GM21367 (cell line): Measurements from ENCODE around the gene ABCB7.
"Not testable (repeated sequence)": the region's sequence is repeated elsewhere in the genome, so short reads cannot be mapped to it uniquely, and the experiment has no call there.

Experiments
- ATAC-seq: cut with Tn5 transposase; IDR thresholded peaks from one replicate; pipeline ENCODE4 v1.9.1; 2021; ENCODE audit not compliant: unreplicated experiment

ABCB7 gene

DNA sequence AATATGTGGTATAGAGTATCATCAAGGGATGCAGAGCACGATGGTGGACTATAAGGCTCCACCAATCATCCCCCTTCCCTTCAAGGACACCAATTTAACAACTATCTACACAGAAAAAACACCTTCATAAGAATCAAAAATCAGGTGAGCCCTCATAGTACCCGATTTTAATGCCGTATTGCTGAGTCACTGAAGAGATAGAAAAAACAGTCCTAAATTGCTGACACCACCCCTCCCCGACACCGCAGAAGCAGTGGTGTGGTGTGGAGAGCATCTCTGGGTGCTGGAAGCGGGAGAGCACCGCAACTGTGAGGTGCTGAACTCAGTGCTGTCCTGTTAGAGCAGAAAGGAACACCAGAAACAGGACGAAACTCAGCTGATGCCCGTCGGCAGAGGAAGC is 49.3 kb downstream of the ABCB7 start:
- ATAC-seq: no peak

DNA sequence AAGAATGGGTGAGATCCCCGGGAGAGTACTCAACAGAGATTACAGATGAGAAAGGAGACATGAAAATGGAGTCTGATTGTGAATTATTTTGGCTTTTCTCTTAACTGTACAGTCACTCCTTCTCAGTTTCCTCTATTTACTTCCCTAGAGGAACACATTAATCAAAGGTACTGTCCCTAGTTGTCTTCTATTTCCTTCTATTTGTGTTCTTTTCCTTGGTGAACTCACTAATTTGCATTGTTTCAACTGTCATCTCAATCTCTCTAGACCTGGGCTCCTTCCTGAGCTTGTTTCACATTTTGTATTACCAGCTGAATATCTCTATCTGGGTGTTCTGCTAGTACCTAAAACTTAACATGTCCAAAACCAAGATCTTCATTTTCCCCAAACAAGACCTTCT is 59.8 kb downstream of the ABCB7 start:
- no peak for ATAC-seq

DNA sequence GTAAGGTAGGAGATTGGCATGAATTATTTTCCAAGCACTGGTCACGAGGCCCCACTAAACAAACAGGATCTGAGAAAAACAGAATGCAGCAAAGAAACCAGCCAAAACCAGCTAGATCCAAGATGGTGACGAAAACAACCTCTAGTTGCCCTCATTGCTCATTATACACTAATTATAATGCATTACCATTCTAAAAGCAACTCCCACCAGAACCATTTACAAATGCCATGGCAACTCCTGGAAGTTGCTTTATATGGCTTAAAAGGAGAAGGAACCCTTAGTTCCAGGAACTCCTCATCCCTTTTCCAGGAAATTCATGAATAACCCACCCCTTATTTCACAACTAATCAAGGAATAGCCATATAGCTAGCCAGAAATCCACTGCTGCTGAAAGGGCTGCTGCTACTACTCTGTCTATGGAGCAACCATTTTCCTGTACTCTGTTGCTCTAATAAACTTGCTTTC is 69.3 kb downstream of the ABCB7 start:
- no peak for ATAC-seq

DNA sequence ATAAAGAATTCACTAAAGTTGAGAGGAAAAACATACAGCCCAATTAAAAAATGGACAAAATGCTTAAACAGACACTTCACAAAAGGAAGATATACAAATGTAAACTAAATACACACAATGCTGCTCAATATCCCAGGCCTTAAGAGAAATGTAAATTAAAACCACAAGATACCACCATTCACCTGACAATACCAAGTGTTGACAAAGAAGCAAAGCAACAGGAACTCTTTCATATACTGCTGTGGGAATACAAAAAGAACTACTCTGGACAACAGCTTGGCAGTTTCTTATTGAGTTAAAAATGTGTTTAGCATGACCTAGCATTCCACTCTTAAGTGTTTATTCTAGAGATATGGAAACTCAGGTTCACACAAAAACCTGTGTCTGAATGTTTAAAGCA is 71.3 kb downstream of the ABCB7 start:
- no peak for ATAC-seq

DNA sequence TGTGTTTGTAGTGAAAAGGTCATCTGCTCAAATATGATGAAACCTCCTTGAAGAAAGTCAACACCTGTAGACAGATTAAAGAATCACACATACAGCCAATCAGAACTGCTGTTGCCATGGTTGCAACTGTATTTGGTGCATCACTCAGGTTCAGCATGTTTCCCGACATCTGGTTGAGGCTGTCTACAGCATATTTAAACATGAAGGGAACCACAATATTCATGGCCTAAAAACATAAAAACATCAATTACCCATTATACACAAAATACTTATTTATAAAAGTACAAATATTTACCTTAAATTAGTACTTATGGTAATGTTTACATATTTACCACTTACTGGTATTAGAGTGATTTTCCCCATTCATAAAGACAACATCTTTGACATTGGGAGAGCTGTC is 79.7 kb downstream of the ABCB7 start:
- no peak for ATAC-seq

DNA sequence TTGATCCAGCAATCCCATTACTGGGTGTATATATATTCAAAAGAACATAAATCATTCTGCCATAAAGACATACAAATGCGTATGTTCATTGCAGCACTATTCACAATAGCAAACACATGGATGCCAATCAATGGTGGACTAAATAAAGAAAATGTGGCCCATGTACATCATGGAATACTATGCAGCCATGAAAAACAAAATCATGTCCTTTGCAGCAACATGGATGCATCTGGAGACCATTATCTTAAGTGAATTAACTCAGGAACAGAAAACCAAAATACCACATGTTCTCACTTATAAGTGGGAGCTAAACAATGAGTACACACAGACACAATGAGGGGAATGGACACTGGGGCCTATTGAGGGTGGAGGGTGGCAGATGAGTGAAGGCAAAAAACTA is 81.6 kb downstream of the ABCB7 start:
- ATAC-seq: no peak

DNA sequence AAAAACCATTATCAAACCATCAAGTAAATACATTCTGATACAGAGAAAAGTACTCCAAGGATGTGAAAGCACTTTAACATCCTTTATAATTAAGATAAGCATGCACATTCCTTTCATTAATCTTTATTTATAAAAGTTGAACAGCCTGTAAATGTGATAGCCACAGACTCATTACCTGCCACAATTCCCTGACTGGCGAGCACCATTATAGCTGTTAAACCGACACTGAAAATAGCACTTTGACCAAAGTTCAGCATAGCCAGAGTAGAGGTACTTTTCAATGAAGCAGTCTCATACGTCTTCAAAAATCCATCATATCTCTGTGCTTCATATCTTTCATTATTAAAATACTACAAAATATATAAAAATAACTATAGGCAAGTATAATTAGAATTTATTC is 84.7 kb downstream of the ABCB7 start:
- ATAC-seq: no peak

DNA sequence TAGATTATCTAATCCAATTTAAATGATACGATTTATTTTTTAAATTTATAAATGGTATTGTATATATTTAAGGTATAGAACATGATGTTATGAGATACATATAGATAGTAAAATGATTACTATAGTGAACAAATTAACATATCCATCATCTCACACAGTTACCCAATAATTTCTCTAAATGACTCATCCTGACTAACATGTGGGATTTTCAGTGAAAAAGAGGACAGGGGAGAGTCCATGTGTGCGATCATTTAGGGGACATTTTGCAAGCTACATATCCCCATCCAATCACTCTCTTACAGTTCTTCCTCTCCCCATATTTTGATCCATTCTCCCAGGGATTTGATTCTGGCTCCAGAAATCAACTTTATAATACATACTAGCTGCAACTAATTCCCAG is 88.2 kb downstream of the ABCB7 start:
- no peak for ATAC-seq

DNA sequence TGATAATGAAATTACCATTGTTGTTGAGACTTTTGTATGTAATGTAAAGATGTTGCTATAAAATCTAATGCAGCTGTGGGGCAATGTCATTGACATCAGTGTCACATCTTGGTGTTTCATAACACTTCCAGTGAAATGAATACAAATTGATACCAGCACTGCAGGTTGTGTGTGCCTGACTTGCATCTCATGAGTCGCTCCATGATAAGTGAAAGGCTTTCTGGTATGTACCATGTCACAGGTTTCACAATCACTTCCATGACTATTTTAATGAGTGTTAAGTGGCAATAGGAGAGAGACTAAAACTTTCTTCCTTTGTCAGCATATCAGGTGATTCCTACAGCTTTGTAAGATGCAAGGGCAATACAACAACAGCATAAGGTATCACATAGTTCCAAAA is 94.4 kb downstream of the ABCB7 start:
- no peak for ATAC-seq

DNA sequence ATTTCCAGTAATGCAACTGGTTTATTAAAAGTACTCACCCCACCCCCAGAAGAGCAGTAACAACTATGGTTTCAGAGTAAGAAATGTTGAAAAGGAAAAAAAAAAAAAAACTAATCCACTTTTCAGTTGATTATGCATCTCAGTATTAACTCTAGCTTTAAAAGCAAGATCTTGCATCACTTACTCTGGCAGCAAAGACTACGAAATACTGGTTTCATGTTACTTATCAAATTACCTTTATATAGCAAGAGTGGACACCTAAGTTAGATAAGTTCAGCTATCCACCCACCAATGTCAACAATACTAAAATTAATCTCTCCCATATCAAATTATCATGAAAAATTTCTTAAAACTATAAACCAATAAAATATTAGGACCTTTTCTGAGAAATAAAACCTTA is 105.0 kb downstream of the ABCB7 start:
- no peak for ATAC-seq

DNA sequence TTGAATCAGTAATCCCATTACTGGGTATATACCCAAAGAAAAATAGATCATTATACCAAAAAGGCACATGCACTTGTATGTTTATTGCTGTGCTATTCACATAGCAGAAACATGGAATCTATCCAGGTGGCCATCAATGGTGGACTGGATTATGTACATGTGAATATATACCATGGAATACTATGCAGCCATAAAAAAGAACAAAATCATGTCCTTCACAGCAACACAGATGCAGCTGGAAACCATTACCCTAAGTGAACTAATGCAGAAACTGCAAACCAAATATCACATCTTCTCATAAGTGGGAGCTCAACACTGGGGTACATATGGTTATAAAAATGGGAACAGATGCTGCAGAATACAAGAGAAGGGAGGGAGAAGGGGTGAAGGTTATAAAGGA is 110.7 kb downstream of the ABCB7 start:
- ATAC-seq: no peak

DNA sequence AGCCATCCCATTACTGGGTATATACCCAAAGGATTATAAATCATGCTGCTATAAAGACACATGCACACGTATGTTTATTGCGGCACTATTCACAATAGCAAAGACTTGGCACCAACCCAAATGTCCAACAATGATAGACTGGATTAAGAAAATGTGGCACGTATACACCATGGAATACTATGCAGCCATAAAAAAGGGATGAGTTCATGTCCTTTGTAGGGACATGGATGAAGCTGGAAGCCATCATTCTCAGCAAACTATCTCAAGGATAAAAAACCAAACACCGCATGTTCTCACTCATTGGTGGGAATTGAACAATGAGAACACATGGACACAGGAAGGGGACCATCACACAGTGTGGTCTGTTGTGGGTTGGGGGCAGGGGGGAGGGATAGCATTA is 111.9 kb downstream of the ABCB7 start:
- ATAC-seq: not testable (repeated sequence)

DNA sequence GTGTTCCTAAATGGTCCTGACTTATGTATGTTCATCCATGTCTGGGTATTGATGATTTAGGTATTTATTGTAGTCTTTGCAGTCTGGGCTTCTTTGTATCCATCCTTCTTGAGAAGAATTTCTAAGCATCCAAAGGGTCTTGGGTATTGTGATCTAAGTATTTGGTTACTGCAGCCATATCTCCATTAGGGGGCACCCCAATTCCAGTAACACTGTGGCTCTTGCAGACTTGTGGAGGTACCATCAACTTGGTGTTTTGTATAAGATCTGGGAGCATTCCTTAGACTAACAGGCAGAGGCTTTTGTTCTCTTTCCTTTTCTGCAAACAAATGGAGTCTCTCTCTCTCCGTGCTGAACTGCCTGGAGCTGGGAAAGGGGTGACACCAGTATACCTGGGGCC is 117.2 kb downstream of the ABCB7 start:
- ATAC-seq: no peak
